HG03457 (cell line): ENCODE data around the gene NOTCH4.

Experiments used
- ATAC-seq: cut with Tn5 transposase; IDR thresholded peaks from one replicate; pipeline ENCODE4 v1.9.1; 2021; ENCODE audit warnings: moderate number of reproducible peaks; ENCODE audit not compliant: unreplicated experiment

The NOTCH4 gene

GRCh38 chr6:32183030-32183429 is 40.8 kb downstream of the NOTCH4 start:
- ATAC-seq = no peak

DNA sequence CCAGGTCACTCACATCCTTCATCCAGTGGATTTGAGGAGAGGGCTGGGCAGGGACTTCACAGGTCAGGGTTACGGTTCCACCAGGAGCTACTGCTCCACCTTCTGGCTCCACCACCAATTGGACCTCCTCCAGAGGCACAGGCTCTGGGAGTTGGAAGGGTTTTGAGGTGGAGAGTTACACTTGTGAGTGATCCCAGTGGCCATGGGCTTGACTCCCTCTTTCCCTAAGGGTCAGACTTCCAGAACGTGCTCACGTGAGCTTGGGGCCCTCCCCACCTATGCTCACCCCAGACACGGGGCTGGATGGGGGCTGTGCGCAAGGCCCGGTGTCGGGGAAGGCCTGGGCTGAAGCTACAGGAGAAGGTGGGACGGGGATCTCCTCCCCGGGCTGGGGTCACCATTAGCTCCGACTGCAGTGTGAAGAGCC is 41.3 kb downstream of the NOTCH4 start:
- ATAC-seq = no peak

DNA sequence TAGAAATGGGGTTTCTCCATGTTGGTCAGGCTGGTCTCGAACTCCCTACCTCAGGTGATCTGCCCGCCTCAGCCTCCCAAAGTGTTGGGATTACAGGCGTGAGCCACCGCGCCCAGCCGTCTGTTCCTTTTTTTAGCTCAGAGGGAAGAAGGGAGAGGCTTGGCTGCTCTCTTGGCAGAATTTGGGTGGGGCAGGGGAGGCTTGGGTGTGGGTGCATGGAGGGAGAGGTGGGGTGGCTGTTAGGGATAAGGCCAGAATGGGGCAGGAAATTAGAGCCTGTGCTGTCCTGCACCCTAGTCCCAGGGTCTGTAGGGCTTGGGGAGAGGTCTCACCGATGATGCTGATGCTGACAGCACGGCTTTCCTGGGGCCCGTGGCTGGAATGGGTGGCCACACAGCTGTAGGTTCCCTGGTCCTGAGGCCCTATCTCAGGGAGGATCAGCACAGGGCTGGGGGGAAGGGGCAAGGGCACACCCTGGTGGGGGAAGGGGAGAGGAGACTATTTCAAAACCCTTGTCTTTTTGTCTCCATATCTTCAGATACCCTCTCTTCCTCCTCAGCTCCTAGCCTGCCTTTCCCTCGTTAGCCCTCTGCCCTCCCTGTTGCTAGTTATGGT is 41.8 kb downstream of the NOTCH4 start:
- ATAC-seq = no peak

DNA sequence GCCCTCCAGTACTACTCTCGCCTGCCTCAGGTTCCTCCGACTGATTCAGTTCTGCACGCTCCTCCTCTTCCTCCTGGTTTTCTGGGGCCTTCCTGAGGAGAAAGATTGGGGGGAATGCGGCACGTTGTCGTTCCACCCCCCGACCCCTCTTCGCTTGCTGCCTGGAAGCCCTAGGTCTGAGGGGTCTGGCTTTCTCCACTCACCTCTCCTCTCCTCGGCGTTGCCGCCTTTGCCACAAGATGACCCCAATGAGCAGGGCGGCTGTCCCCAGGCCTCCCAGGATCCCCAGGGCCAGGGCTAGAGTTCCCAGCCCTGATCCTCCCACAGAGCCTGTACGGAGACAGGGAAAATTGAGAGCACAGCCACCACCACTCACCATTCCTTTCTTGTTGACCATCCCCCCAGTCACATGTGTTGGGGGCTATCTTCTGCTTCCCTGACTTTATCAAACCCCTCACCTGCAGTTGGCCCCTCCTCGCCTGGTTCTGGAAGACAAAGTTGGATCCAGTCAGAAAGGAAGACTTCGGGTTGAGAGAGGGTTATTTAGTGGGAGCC is 42.6 kb downstream of the NOTCH4 start:
- no peak for ATAC-seq

DNA sequence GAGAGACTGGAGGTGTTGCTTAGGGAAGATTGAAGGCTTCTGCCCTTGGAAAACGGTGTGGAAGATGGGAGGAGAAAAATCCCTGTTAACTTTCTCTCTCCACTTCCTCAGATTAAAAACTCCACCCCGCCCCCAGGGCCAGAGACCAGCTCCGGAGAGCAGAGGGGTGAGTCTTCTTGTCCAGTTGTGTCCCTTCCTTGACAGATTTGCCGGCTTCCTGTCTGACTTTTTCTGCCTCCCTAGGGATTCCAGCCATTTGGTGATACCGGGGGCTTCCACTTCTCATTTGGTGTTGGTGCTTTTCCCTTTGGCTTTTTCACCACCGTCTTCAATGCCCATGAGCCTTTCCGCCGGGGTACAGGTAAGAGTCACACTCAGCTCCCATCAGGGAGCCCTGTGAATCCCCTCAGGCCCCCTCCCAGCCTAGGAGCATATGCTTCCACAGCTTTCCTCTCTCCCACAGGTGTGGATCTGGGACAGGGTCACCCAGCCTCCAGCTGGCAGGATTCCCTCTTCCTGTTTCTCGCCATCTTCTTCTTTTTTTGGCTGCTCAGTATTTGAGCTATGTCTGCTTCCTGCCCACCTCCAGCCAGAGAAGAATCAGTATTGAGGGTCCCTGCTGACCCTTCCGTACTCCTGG is 44.0 kb downstream of the NOTCH4 start:
- ATAC-seq = no peak

- ATAC-seq = no peak
These were observed 45.1 kb downstream of the NOTCH4 start for GRCh38 chr6:32178547-32179440.

- ATAC-seq = peak; percentile 74
These were observed 45.9 kb downstream of the NOTCH4 start, which contains the start of gene RNF5 for GRCh38 chr6:32177788-32178546. Gene RNF5, plus strand, starts transcription at chr6:32178405. Its CDS starts 107 bp downstream, at chr6:32178512.

- ATAC-seq = peak; percentile 3
These were observed 46.6 kb downstream of the NOTCH4 start for GRCh38 chr6:32177183-32177787.

DNA sequence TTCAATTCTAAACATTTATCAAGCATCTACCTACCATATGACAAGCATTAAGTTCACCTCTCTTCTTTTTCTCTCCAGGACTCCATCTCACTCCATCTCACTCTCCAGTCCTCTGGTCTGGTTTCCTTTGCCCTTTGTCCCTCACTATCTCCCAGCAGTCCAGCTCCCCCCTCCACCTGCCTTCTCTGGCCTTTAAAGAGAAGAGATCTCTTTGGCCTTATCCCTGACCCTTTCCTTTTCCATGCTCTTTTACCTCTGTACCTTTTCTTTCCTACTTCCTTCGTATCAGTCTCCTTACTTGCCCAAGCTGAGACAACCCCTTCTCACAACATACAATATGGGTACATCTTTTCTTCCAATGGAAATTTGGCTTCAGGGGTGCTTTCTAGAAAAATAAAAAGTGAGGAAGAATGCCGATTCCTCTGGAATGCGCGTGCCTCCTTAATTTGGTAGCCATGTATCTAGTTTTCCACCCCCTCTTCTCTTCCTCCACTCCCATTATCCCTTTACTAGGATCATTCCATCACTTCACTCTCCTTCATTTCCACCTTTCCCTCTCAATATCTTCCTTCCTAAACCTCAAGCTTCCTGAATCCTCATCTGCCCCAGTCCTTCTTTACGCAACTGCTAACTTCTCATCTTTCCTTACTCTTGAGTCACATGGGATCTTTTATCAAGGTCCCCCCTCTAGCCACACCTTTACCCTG is 47.2 kb downstream of the NOTCH4 start:
- no peak for ATAC-seq

DNA sequence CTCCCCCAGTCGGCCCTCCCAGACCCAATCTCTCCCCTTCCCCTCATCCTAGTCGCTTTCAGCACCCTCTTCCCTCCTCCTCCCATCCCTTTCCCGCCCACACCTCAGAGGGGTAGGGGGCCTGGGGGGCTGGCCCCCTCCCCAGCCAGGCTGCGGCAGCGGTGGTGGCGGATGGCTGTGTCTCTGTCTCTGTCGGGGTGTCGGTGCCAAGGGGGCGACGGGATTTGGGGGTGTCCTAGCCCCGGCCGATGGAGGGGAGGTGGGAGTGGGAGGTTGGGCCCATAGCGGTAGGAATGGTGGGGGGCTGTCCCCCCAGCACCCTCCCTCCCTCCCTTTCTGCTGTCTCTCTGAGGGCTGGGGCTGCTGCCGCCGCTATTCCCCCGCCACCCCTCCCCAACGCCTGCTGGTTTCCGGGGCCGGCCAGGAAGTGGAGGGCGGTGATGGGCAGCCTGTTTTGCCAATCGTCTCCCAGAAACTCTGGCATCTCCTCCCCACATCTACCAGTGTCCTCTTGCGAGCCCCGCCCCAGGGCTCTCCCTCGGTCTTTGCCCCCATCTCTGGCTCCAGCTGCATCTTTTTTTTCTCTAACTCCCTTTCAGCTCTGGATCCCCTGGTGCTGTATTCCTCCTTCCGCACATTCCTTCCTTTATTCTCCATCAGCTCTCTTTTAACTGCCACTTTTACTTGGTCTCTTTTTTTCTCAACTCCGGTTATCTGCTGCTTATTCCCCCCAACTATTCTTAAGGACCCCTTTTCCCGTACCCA is 48.0 kb downstream of the NOTCH4 start, which contains the start of gene AGPAT1:
Gene AGPAT1, minus strand, starts transcription at position 374 of the 765 bp plus-strand sequence. CDS start 4,588 bp downstream, outside the sequence.
- no peak for ATAC-seq

- no peak for ATAC-seq
These were observed 48.6 kb downstream of the NOTCH4 start for GRCh38 chr6:32175322-32175710.

GRCh38 chr6:32174416-32174815 is 49.5 kb downstream of the NOTCH4 start:
- ATAC-seq = no peak

DNA sequence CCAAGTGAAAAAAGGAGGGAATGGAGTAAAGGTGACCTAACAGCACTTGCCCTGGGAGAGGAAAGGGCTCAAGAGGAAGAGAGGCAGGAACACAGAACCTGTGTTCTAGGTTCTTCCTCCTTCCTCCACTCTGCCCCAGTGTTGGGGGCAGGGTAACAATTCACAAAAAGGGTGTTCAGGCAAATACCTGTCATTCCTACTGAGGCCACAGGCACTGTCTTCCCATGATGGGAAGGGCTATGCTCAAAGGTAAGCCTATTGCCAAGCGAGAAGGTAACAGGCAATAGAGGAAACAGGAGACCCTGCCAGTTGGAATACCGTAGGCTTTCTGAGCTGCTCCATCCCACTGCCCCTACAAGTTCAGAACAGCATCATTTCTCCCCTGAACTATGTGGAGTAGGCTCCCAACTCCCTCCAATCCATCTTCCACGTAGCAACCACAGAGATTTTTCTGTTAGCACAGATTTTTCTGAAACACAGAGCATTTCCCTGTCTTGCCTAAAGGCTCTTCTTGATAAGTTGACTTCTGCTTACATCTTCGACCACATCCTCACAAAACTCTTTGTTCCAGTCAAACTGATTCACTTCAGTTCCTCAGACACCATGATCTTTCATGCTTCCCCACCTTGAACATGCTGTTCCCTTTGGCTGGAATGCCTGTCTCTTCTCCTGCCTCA is 50.7 kb downstream of the NOTCH4 start:
- no peak for ATAC-seq

GRCh38 chr6:32171234-32171633 is 52.6 kb downstream of the NOTCH4 start:
- no peak for ATAC-seq

GRCh38 chr6:32170294-32170693 is 53.6 kb downstream of the NOTCH4 start:
- no peak for ATAC-seq

DNA sequence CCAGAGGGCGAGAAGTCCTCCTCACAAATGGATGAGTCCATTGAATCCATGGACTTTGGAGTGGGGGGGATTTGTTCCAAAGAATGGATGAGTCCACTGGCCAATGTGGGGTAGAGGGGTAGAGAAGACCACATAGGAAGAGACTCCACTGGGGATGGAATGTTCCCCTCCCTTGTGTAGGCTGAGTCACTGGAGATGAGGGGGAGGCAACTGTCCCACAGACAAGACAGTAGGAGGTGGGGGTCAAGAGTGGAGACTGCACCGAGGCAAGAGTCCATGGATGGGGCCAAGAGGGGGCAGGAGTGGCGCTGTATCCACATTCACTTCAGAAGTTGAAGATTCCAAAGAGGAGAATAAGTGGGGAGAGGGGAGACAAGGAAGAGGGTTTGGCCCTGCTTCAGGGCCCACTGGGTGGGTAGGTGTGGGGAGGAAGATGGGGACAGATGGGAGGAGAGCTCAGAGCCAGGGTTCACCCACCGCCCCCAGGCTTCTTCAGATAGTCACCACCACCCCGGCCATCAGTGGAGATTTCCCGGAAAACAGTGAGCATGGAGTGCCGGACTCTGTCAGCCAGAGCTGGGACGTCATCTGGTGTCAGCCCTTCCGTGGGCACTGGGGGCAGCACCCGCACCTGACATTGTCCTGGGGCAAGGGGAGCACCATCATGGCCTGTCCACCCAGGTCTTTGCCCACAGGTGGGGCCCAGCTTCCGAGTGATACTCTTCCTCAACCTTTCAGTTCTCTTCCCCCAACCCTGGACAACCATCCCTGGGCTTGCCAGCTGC is 54.9 kb downstream of the NOTCH4 start:
- ATAC-seq = no peak

- no peak for ATAC-seq
These were observed 55.5 kb downstream of the NOTCH4 start for GRCh38 chr6:32168350-32168749.
